KOPT-K1 (cell line): Measurements from ENCODE around the gene GUCY2D.

Source experiments
- H3K27ac ChIP-seq: fragments of 200-600 bp; sonication (generic); 2 replicates; pipeline ENCODE4 v1.5.1; 2016; ENCODE audit warnings: antibody characterized with exemption, mild to moderate bottlenecking, low read depth, low read length; ENCODE audit not compliant: poor library complexity, severe bottlenecking
- H3K36me3 ChIP-seq: fragments of 200-600 bp; sonication (generic); 2 replicates; pipeline ENCODE4 v1.5.1; 2017; ENCODE audit warnings: antibody characterized with exemption, mild to moderate bottlenecking, low read length, moderate library complexity; ENCODE audit not compliant: insufficient read depth
- H3K9me3 ChIP-seq: fragments of 200-600 bp; sonication (generic); 2 replicates; pipeline ENCODE4 v1.5.1; 2017; ENCODE audit warnings: antibody characterized with exemption, low read length, mild to moderate bottlenecking; ENCODE audit not compliant: insufficient read depth, poor library complexity, severe bottlenecking

Gene GUCY2D

GRCh38 chr17:8005967-8006730 is 3.7 kb downstream of the GUCY2D start:
- H3K27ac ChIP-seq, result no peak overlapping the region
- H3K9me3 ChIP-seq, result no peaks in the 10 kb centered on the region
- no peaks in the 10 kb centered on the region for H3K36me3 ChIP-seq

DNA sequence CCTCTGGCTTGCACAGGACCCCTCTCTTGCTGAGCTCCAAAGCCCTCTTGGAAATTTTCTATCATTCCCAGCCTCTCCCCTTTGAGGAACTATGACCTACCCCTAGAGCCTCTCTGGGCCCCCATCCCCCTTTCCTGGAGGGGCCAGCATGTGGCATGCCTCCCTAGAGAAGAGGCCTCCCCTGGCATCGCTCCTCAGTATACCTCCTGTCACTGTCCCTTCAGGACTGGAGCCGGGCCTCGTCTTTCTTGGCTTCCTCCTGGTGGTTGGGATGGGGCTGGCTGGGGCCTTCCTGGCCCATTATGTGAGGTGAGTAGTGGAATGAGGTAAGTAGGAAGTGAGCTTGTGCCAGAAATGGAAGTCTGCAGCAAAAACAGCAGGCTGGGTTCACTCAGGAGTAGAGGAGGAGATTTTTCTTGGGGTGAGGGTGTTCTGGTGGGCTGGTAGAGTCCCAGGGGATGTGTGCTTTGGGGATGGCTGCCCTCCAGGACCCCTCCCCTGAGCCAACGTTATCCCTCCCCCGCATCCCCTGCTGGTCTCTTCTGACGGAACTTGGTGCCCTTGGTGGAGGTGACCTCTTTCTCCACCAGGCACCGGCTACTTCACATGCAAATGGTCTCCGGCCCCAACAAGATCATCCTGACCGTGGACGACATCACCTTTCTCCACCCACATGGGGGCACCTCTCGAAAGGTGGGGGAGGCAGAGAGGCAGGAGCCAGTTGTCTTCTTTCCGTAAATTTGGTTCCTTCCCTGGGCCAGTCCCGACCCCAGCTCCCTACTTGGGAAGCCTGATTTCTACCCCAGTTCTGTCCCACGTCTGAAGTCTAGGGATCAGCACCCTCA is 4.6 kb downstream of the GUCY2D start:
- Histone ChIP-seq H3K9me3 (no peaks in the 10 kb centered on the region), H3K27ac (no peak overlapping the region), H3K36me3 (no peaks in the 10 kb centered on the region)

- Histone ChIP-seq H3K36me3 (no peaks in the 10 kb centered on the region), H3K27ac (no peak overlapping the region), H3K9me3 (no peaks in the 10 kb centered on the region)
These were observed 5.4 kb downstream of the GUCY2D start for GRCh38 chr17:8007836-8008235.

- no peaks in the 10 kb centered on the region for H3K9me3 ChIP-seq
- no peaks in the 10 kb centered on the region for H3K36me3 ChIP-seq
- H3K27ac ChIP-seq, result no peak overlapping the region
These were observed 9.7 kb downstream of the GUCY2D start for GRCh38 chr17:8012045-8012580.

DNA sequence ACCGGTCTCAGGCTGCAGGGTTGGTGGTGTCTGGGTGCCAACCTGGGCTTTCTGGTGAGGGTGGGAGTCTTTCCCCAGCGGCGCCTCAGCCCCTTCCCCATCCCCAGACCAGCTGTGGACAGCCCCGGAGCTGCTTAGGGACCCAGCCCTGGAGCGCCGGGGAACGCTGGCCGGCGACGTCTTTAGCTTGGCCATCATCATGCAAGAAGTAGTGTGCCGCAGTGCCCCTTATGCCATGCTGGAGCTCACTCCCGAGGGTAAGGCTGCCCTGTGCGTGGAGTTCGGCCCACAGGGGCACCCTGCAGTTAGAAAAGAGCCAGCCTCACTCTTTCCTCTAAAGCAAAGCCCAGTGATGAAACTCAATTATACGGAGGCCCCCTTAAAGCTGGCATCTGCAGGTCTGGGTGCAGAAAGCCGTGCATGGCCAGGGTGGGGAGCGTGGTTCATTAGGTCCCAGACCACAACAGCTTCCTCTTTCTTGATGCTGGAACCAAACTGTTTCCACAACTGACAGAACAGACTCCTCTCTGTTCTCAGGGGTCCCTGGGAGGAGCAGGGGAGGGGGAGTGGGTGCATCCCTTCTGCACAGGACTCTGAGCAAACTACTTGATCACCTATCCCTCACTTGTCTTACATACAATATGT is 10.7 kb downstream of the GUCY2D start:
- Histone ChIP-seq H3K27ac (no peak overlapping the region), H3K36me3 (no peaks in the 10 kb centered on the region), H3K9me3 (no peaks in the 10 kb centered on the region)

- no peak overlapping the region for H3K27ac ChIP-seq
- H3K36me3 ChIP-seq, result no peaks in the 10 kb centered on the region
- H3K9me3 ChIP-seq, result no peaks in the 10 kb centered on the region
These were observed 11.5 kb downstream of the GUCY2D start for GRCh38 chr17:8013731-8014557.

GRCh38 chr17:8014558-8014850 is 12.1 kb downstream of the GUCY2D start:
- no peaks in the 10 kb centered on the region for H3K9me3 ChIP-seq

DNA sequence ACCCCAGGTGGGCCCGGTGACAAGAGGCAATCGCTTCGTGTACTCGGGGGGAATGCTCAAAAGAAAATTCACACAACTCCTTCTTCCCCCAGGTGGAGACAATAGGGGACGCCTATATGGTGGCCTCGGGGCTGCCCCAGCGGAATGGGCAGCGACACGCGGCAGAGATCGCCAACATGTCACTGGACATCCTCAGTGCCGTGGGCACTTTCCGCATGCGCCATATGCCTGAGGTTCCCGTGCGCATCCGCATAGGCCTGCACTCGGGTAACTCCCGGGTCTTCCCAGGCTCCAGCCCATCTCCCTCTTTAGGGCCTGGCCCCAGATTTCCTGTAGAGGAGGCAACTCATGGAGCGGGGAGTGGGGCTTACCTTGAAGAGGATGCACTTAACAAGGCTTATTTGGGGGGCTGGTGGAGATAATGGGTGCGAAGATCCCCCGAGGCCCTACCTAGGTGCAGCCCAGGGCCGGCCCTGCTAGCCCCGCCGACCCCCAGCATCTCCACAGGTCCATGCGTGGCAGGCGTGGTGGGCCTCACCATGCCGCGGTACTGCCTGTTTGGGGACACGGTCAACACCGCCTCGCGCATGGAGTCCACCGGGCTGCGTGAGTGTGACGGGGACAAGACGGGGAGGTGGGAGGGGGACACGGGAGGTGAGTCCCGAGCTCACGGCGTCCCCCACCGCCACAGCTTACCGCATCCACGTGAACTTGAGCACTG is 13.0 kb downstream of the GUCY2D start:
- Histone ChIP-seq H3K27ac (no peak overlapping the region), H3K9me3 (no peaks in the 10 kb centered on the region), H3K36me3 (no peaks in the 10 kb centered on the region)

More at GRCh38 chr17:8014558-8014850, 12.1 kb downstream of the GUCY2D start:
- H3K36me3 ChIP-seq, result no peaks in the 10 kb centered on the region
- H3K27ac ChIP-seq, result no peak overlapping the region

DNA sequence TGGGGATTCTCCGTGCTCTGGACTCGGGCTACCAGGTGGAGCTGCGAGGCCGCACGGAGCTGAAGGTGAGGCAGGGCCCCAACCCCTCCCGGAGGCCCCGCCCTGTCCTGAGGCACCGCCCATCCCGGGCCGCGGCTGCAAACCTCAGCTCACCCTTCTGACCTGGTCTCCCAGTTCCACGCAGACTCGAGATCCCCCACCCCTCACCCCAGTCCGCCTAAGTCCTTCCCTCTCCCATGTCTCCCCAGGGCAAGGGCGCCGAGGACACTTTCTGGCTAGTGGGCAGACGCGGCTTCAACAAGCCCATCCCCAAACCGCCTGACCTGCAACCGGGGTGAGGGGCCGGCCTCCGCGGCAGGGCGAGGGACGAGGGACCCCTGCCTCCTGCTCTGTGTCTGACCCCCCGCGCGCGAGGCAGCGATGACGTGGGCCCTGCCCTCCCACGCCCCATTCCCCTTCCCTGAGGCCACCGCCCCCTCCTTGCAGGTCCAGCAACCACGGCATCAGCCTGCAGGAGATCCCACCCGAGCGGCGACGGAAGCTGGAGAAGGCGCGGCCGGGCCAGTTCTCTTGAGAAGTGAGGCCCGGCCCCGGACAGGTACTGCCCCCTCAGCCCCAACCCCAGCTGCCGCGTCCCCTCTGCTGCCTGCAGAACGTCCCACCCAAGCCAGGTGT is 13.7 kb downstream of the GUCY2D start:
- Histone ChIP-seq H3K36me3 (no peaks in the 10 kb centered on the region), H3K27ac (no peak overlapping the region), H3K9me3 (no peaks in the 10 kb centered on the region)

- Histone ChIP-seq H3K9me3 (no peaks in the 10 kb centered on the region), H3K36me3 (no peaks in the 10 kb centered on the region), H3K27ac (no peak overlapping the region)
These were observed 14.4 kb downstream of the GUCY2D start for GRCh38 chr17:8016632-8017424.

GRCh38 chr17:8018436-8018835 is 16.0 kb downstream of the GUCY2D start:
- no peaks in the 10 kb centered on the region for H3K9me3 ChIP-seq
- H3K36me3 ChIP-seq, result no peaks in the 10 kb centered on the region
- H3K27ac ChIP-seq, result no peak overlapping the region

- Histone ChIP-seq H3K36me3 (no peaks in the 10 kb centered on the region), H3K27ac (no peak overlapping the region), H3K9me3 (no peaks in the 10 kb centered on the region)
These were observed 16.8 kb downstream of the GUCY2D start for GRCh38 chr17:8019166-8019565.
